NCI-H2196 (cell line): ENCODE data around the gene MTMR1.
A peak's percentile ranks its signal among the peaks of the same experiment; 100 is the strongest.

Experiments used
- DNase-seq: peaks from one replicate; lab custom pipeline; 2025; ENCODE audit not compliant: unreplicated experiment; lab: John Stamatoyannopoulos, UW

MTMR1 gene

DNA sequence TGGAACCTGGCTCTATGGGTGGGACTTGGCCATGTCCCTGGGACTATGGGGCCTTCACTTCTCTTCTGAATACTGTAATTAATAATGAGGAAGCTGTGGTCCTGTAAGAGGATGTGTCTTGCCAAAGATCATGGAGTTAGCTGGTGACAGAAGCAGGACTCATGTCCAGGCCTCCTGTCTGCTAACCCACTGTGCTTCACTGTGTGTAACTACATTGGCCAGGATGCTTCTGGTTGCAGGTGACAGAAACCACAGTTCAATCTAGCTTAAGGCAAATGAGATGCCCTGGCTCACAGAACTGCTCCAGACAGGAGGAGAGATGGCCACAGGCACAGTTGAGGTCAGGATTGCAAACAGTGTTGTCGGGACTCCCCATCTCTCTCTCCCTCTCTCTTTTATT lies 3.1 kb downstream of the MTMR1 start:
- no peak for DNase-seq

- no peak for DNase-seq
Observed at GRCh38 chrX:150696866-150697265, 3.7 kb downstream of the MTMR1 start.

GRCh38 chrX:150697641-150698040 lies 4.4 kb downstream of the MTMR1 start:
- no peak for DNase-seq

- DNase-seq: no peak
Observed at GRCh38 chrX:150698981-150699380, 5.8 kb downstream of the MTMR1 start.

DNA sequence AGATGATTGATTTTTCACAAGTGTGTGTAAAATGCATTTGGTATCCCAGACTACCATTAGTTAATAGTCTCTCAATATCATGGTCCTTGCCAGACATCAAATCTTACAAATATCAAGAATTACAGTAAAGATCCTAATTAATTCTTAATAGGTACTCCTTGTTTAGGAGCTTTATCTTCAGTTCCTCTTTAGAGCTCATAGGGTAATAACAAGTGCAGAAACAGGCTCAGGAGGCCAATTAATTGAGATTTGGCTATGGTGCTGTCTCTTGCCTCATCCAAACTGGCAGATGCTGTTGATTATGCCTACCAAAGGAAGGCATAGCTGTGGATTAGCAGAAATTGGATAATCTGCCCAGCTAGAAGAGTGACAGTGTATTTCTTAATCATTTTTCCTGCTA lies 6.9 kb downstream of the MTMR1 start:
- DNase-seq: no peak

DNA sequence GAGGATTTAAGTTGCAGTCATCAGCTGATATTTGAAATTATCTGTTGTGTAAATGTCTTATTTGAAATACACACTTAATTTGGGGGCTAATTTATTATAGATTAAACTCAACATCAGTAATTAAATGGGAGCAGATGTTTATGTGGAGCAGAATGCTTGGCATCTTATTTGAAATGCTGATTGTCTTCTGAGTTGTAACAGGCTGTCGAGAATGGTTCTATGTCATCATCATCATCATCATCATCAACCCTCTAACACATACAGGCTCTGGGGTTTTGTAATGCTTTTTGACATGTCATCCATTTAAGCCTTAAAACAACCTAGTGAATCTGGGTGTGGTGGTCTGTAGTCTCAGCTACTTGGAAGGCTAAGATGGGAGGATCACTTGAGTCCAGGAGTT lies 8.2 kb downstream of the MTMR1 start:
- DNase-seq: no peak

- DNase-seq: no peak
Observed at GRCh38 chrX:150702966-150703694, 9.9 kb downstream of the MTMR1 start.

DNA sequence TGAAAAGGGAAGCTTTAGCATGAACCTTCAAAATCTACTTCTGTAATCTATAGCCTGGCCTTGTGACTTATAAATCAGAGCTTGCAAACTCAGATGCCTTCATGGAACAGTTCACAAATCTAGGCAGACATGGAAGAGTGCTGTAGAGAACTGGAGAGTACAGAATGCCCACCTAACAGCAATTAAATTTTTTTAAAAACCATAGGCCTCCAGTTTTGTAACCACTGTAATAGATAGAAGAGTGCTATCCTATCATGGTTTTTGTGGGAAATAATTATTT lies 10.4 kb downstream of the MTMR1 start:
- DNase-seq: no peak

DNA sequence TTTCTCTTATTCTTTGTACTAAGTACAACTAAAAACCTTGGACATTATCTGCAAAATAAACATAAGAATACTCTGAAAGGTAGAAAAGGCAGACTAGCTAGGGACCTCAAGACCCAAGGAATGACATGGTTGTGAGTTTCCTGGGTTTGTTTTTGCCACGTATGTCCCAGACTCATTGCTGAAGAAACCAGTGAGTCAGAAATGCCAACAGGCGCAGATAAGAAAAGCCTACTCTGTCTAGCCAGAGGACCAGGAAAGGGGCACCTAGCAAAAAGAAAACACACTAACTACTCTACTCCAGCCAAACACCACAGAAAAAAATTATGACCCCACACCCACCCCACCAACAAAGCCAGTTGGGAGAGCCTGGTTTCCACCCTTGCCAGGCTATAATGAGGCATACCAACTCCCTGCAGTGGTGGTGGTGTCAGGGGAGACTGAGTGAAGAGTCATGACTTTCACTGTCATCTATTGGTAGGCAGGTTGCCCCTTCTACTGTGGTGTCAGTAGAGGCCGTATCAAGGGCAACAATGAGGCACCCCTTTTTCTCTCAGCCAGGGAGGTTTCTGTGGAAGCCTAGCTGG lies 10.9 kb downstream of the MTMR1 start:
- DNase-seq: no peak

DNA sequence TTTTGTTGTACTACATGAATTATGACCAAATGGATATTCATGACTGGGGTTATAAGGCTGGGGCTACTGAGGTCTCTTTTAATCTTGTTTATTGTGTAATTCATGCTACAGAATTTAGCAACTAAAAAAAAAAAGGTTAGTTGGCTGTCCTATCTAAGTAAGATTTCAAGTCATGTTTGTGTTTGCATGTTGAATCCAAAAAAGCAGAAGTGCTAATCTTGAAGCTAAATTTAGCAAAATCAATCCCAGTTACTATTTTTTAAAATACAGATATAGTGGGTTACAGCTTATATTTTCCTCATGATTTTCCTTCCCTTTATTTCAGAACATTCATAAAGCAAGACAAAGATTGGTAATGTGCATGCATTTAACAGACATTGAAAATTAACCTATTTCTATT lies 19.4 kb downstream of the MTMR1 start:
- no peak for DNase-seq

DNA sequence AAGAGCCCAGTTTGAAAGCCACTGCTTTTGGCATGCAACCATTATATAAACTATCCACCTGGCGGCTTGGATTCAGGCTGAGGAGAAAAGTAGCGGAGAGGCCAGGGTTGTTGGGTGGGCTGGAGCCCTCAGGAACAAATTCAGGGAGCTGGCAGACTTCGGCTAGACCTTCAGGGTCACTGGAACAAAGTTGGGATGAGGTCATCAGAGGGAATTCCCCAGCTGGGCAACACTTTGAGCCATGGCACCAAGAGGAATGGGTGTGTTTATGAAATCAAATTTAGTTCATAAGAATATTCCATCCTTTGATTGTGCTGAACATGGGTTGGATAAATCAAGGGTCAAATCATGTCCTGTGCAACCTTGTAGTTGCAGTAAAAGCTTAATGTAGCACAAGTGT lies 22.0 kb downstream of the MTMR1 start:
- no peak for DNase-seq

- DNase-seq: no peak
Observed at GRCh38 chrX:150719621-150720020, 26.4 kb downstream of the MTMR1 start.

GRCh38 chrX:150729956-150730355 lies 36.8 kb downstream of the MTMR1 start:
- no peak for DNase-seq

DNA sequence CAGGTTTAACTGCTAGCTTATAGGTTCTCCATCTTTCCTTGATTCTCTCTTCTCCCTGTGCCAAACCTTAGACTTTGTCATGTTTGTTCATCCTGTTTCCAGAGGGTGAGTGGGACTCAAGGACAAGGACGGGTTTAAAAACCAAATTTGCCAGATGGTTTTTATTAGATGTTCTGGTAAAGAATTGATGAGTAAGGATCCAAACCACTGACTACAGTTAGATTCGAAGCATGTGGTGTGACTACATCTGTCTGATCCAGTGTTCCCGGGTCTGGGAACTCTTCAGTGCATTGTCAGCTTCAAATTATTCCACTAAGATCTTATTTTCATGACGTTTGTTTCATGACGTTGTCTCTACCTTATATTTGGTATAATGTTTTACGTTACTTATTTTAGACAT lies 37.5 kb downstream of the MTMR1 start:
- DNase-seq: no peak

DNA sequence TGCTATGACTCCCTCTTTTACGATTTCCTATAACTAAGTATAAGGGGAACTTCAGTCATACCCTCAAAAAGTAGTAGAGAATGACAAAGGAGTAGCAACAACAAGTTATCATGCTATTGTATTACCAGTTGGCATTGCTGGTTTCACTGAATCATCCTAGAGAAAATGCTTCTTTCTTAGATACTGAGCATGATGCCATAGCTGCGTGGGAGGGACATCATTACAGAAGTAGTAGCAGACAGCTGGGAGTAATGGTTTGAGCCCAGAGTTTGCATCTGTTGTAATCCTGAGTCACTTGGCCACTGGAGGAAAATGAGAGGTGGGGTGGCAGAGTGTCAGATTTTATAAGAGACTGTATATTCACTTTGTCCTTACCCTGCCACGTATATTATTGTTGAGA lies 38.6 kb downstream of the MTMR1 start:
- peak; percentile 0 for DNase-seq

GRCh38 chrX:150736475-150736874 lies 43.3 kb downstream of the MTMR1 start:
- no peak for DNase-seq

DNA sequence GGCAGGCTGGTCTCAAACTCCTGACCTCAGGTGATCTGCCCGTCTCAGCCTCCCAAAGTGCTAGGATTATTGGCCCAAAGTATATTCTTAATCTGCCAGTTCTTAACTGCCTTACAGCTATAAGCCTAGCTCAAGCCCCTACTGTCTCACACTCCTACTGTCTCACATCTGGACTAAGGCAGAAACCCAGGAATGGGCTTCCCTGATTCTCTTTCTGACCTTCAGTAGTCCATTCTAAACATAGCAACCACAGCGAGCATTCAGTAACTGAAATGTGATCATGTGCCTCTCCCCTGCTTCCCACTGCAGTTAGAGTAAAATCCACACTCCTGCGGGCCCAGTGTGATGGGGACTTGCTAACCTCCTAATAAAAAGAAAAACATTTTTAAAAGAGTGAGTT lies 58.9 kb downstream of the MTMR1 start:
- DNase-seq: no peak

DNA sequence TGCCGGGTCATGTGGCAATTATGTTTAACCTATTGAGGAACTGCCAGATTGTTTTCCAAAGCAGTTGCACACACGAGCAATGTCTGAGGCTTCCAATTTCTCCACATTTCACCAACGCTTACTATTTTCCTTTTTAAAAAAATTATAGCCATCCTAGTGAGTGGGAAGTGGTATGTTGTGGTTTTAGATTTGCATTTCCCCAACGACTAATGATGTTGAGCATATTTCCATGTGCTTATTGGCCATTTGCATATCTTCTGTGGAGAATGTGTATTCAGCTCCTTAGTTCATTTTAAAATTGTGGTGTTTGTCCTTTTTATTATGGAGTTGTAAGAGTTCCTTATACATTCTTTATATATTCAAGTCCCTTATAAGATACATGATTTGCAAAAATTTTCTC lies 60.2 kb downstream of the MTMR1 start:
- no peak for DNase-seq

DNA sequence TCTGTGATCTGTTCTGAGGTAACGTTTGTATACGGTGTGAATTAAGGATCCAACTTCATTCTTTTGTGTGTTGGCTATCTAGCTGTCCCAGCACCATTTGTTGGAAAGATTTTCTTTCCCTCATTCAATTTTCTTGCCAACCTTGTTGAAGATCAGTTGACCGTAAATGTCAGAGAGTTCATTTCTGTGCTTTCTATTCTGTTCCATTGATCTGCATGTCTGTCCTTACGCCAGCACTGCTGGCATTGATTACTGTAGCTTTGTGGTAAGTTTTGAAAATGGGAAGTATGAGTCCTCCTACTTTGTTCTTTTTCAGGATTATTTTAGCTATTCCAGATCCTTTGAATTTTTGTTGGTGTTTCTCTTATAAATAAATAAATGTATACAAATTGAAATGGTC lies 60.8 kb downstream of the MTMR1 start:
- DNase-seq: no peak

DNA sequence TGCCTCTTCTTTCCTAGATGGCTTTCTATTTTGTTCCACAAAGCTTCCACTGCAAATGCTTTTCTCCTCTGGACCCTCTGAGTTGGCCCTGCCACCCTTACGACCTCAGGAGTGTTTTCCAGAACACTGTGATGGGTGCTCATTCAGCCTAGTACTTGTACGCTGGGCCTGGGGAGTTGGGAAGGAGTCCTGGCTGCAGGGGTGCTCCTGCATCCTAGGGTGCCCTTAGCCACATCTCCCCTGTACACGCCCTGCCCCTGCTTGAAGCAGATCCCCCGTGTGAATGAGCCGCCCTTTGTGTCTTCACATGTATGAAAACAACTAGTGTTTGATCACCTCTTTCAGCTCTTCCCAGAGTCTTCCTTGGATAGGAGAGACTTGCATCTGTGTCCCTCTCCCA lies 64.2 kb downstream of the MTMR1 start:
- DNase-seq: no peak

- no peak for DNase-seq
Observed at GRCh38 chrX:150759568-150760416, 66.6 kb downstream of the MTMR1 start.

GRCh38 chrX:150761176-150761818 lies 68.1 kb downstream of the MTMR1 start:
- DNase-seq: no peak
